GM12878 (cell line): ENCODE measurements around the gene DYNC1H1. TPM values are rescaled to one million over a fixed set of nuclear protein-coding genes. Genes with fewer than 3 reads are reported as not detected.

Source experiments
- BHLHE40 ChIP-seq, 2 experiments: fragments of 450-650 bp in 1 of 2; IDR thresholded peaks; 2 replicates each; pipeline ENCODE4 v1.6.1; 2011 to 2017; ENCODE audit warnings: low read depth in 2 of 2, borderline replicate concordance in 1 of 2, improper control_type of control experiment in 1 of 2, low read length in 1 of 2, mild to moderate bottlenecking in 1 of 2
- CEBPB ChIP-seq, 2 experiments: fragments of 150-350 bp in 1 of 2; IDR thresholded peaks; 2 replicates each; pipeline ENCODE4 v1.6.1; 2012 to 2014; ENCODE audit warnings: low read depth in 2 of 2, low read length in 2 of 2, borderline replicate concordance in 1 of 2, inconsistent platforms in 1 of 2
- ESRRA ChIP-seq: IDR thresholded peaks from 2 replicates; pipeline ENCODE4 v1.6.1; 2012; ENCODE audit warnings: mild to moderate bottlenecking, low read length, improper control_type of control experiment
- ETV6 ChIP-seq, 2 experiments: fragments of 450-650 bp in 1 of 2; IDR thresholded peaks in 1 of 2; conservative IDR thresholded peaks in 1 of 2; 2 replicates each; pipeline ENCODE4 v1.6.1; 2014; ENCODE audit warnings: antibody characterized with exemption in 1 of 2, borderline replicate concordance in 1 of 2, low read depth in 1 of 2, mild to moderate bottlenecking in 1 of 2, moderate library complexity in 1 of 2
- HCFC1 ChIP-seq: fragments of 150-350 bp; IDR thresholded peaks from 2 replicates; pipeline ENCODE4 v1.6.1; 2014; ENCODE audit warnings: low read length
- HDGF ChIP-seq: fragments of 450-650 bp; IDR thresholded peaks from 2 replicates; pipeline ENCODE4 v1.6.1; 2016; ENCODE audit warnings: antibody characterized with exemption
- KLF5 ChIP-seq: fragments of 450-650 bp; IDR thresholded peaks from 2 replicates; pipeline ENCODE4 v1.6.1; 2014; ENCODE audit warnings: mild to moderate bottlenecking; ENCODE audit not compliant: partially characterized antibody
- MEF2B ChIP-seq: fragments of 450-650 bp; IDR thresholded peaks from 2 replicates; pipeline ENCODE4 v1.6.1; 2018; ENCODE audit warnings: mild to moderate bottlenecking, moderate library complexity; ENCODE audit not compliant: partially characterized antibody, poor library complexity, severe bottlenecking
- MXI1 ChIP-seq: fragments of 150-350 bp; IDR thresholded peaks from 2 replicates; pipeline ENCODE4 v1.6.1; 2011; ENCODE audit warnings: low read depth, mild to moderate bottlenecking, inconsistent platforms, low read length, improper control_type of control experiment
- NR2C1 ChIP-seq: fragments of 450-650 bp; IDR thresholded peaks from 2 replicates; pipeline ENCODE4 v1.6.1; 2017; ENCODE audit warnings: antibody characterized with exemption, mild to moderate bottlenecking, moderate library complexity
- SP1 ChIP-seq: IDR thresholded peaks from one replicate; pipeline ENCODE4 v1.6.1; 2011; ENCODE audit warnings: low read depth, low read length
- TBL1XR1 ChIP-seq: IDR thresholded peaks from 2 replicates; pipeline ENCODE4 v1.6.1; 2012; ENCODE audit warnings: low read depth, low read length, improper control_type of control experiment
- ZBED1 ChIP-seq: IDR thresholded peaks from 2 replicates; pipeline ENCODE4 v1.6.1; 2016; ENCODE audit warnings: borderline replicate concordance
- ZNF622 ChIP-seq: fragments of 450-650 bp; IDR thresholded peaks from 2 replicates; pipeline ENCODE4 v1.6.1; 2017; ENCODE audit warnings: mild to moderate bottlenecking, inconsistent platforms
- polyA plus RNA-seq, 11 experiments: library from polyadenylated mRNA; depleted of rRNA in 4 of 11; unstranded in 6 of 11; stranded (reverse) in 5 of 11; fragments of >200 nt; fragmentation: Nextera tagmentation in 4 of 11; fragmentation: Illumina TruSeq in 1 of 11; extraction: Ambion mirVana in 4 of 11; extraction: Trizol in 1 of 11; gene quantifications; 1 replicate in 1 of 11; 2 replicates in 10 of 11; pipeline versions ENCODE4 v1.2.1 to v1.2.3, GENCODE V29; 2011 to 2016; ENCODE audit warnings: inconsistent platforms in 2 of 11, missing spikeins in 2 of 11, low read depth in 1 of 11
- total RNA-seq, 4 experiments: library from RNA; depleted of rRNA in 3 of 4; stranded (reverse); fragments of >200 nt in 3 of 4; fragmentation: Illumina TruSeq in 1 of 4; extraction: Trizol in 1 of 4; gene quantifications; 2 replicates each; pipeline versions ENCODE4 v1.2.1 to v1.2.3, GENCODE V29; 2013 to 2021
- TF ChIP-seq, protein P1 (sequence below): fragments of 450-650 bp; formaldehyde crosslinking; IDR thresholded peaks from 2 replicates; pipeline ENCODE4 v1.5.0; 2022; ENCODE audit warnings: mild to moderate bottlenecking, missing genetic modification characterization
- TF ChIP-seq, protein P2 (sequence below): fragments of 450-650 bp; IDR thresholded peaks from 2 replicates; pipeline ENCODE4 v1.6.1; 2018; ENCODE audit warnings: borderline replicate concordance, mild to moderate bottlenecking; ENCODE audit not compliant: partially characterized antibody
- TF ChIP-seq, protein P3 (sequence below): IDR thresholded peaks from 2 replicates; pipeline ENCODE4 v1.6.1; 2012; ENCODE audit warnings: mild to moderate bottlenecking, low read depth, low read length

Gene DYNC1H1
- total and polyA plus RNA-seq, 10 of the 15 experiments (the other 5 are each of a cell fraction or from before 2014, with no cell fraction given): 38.4 to 291 (median 111) TPM

DNA sequence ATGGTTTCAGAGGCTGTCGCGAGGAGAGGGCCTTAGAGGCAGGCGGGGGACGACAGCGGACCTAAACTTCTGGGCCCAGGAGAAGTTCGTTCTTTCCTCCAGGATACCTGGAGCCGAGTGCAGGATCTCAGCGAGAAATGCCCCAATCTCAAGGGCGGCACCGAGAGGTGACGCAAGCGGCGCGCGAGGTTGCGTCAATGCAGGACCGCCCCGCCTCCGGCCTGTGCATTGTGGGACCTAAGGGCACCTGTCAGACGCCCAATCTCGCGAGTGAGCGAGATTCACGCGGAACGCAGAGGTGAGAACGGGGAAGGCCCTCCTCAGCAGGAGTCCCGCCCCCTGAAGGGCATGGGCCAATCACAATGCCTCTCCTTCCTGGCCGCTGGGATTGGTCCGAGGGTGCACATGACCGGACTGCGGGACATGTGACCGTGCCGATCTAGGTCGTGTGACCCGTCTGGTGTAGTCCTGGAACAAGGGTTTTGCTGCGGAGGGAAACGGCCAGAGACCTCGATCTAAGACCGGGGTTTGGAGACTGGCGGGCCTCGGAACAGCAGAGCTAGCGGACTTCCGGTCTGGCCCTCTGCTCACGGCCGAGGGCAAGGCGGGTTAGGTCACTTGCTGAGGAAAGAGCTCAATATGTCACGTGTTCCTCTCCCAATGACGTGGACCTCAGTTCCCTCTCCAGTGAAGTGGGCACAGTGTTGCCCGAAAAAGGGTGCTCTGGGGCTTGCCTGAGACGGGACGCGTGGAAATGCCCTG, 16.3 kb upstream of the DYNC1H1 start (continued):
- peak in 1 of 2 experiments; percentile 79; a peak in 1 of 4 replicates for TF ChIP-seq CEBPB (IDR thresholded peaks at IDR 0.05; ENCODE audit: borderline replicate concordance in 1 of 2, low read depth in 2 of 2, low read length in 2 of 2)
- peak; percentile 20 for TF ChIP-seq MEF2B
- TF ChIP-seq ETV6 (conservative IDR thresholded peaks at IDR 0.05 in 1 of 2, IDR thresholded peaks at IDR 0.05 in 1 of 2; ENCODE audit: borderline replicate concordance in 1 of 2, low read depth in 1 of 2): no peak; a peak in 1 of 4 replicates
- TF ChIP-seq BHLHE40 (IDR thresholded peaks at IDR 0.05; ENCODE audit: borderline replicate concordance in 1 of 2, low read depth in 2 of 2, low read length in 1 of 2): peak; percentile 84 to 94
- no peak for TF ChIP-seq ZNF622
- peak; percentile 95 for TF ChIP-seq MXI1
- TF ChIP-seq, protein P1, sequence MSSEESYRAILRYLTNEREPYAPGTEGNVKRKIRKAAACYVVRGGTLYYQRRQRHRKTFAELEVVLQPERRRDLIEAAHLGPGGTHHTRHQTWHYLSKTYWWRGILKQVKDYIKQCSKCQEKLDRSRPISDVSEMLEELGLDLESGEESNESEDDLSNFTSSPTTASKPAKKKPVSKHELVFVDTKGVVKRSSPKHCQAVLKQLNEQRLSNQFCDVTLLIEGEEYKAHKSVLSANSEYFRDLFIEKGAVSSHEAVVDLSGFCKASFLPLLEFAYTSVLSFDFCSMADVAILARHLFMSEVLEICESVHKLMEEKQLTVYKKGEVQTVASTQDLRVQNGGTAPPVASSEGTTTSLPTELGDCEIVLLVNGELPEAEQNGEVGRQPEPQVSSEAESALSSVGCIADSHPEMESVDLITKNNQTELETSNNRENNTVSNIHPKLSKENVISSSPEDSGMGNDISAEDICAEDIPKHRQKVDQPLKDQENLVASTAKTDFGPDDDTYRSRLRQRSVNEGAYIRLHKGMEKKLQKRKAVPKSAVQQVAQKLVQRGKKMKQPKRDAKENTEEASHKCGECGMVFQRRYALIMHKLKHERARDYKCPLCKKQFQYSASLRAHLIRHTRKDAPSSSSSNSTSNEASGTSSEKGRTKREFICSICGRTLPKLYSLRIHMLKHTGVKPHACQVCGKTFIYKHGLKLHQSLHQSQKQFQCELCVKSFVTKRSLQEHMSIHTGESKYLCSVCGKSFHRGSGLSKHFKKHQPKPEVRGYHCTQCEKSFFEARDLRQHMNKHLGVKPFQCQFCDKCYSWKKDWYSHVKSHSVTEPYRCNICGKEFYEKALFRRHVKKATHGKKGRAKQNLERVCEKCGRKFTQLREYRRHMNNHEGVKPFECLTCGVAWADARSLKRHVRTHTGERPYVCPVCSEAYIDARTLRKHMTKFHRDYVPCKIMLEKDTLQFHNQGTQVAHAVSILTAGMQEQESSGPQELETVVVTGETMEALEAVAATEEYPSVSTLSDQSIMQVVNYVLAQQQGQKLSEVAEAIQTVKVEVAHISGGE: no peak
- 0 out of 2 replicates have a peak, but pooled peaks have one; percentile 11 for TF ChIP-seq ZBED1
- no peak for TF ChIP-seq ESRRA
- TF ChIP-seq, protein P2, sequence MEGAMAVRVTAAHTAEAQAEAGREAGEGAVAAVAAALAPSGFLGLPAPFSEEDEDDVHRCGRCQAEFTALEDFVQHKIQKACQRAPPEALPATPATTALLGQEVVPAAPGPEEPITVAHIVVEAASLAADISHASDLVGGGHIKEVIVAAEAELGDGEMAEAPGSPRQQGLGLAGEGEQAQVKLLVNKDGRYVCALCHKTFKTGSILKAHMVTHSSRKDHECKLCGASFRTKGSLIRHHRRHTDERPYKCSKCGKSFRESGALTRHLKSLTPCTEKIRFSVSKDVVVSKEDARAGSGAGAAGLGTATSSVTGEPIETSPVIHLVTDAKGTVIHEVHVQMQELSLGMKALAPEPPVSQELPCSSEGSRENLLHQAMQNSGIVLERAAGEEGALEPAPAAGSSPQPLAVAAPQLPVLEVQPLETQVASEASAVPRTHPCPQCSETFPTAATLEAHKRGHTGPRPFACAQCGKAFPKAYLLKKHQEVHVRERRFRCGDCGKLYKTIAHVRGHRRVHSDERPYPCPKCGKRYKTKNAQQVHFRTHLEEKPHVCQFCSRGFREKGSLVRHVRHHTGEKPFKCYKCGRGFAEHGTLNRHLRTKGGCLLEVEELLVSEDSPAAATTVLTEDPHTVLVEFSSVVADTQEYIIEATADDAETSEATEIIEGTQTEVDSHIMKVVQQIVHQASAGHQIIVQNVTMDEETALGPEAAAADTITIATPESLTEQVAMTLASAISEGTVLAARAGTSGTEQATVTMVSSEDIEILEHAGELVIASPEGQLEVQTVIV: peak; percentile 60
- TF ChIP-seq TBL1XR1: peak; percentile 58; the same call in 1 of the 2 replicates
- TF ChIP-seq SP1: peak; percentile 96
- TF ChIP-seq KLF5: peak; percentile 33
- peak; percentile 61; the same call in 1 of the 2 replicates for TF ChIP-seq HDGF
- TF ChIP-seq NR2C1: peak; percentile 55
- TF ChIP-seq, protein P3, sequence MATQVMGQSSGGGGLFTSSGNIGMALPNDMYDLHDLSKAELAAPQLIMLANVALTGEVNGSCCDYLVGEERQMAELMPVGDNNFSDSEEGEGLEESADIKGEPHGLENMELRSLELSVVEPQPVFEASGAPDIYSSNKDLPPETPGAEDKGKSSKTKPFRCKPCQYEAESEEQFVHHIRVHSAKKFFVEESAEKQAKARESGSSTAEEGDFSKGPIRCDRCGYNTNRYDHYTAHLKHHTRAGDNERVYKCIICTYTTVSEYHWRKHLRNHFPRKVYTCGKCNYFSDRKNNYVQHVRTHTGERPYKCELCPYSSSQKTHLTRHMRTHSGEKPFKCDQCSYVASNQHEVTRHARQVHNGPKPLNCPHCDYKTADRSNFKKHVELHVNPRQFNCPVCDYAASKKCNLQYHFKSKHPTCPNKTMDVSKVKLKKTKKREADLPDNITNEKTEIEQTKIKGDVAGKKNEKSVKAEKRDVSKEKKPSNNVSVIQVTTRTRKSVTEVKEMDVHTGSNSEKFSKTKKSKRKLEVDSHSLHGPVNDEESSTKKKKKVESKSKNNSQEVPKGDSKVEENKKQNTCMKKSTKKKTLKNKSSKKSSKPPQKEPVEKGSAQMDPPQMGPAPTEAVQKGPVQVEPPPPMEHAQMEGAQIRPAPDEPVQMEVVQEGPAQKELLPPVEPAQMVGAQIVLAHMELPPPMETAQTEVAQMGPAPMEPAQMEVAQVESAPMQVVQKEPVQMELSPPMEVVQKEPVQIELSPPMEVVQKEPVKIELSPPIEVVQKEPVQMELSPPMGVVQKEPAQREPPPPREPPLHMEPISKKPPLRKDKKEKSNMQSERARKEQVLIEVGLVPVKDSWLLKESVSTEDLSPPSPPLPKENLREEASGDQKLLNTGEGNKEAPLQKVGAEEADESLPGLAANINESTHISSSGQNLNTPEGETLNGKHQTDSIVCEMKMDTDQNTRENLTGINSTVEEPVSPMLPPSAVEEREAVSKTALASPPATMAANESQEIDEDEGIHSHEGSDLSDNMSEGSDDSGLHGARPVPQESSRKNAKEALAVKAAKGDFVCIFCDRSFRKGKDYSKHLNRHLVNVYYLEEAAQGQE: no peak
- peak; percentile 82 for TF ChIP-seq HCFC1
